ENCODE results near the gene ASAP2. TPM values are rescaled to one million over a fixed set of nuclear protein-coding genes. Genes with fewer than 3 reads are reported as not detected.

Gene ASAP2
- polyA plus RNA-seq, 1 donor from 2014 or later, result 41.0 TPM

DNA sequence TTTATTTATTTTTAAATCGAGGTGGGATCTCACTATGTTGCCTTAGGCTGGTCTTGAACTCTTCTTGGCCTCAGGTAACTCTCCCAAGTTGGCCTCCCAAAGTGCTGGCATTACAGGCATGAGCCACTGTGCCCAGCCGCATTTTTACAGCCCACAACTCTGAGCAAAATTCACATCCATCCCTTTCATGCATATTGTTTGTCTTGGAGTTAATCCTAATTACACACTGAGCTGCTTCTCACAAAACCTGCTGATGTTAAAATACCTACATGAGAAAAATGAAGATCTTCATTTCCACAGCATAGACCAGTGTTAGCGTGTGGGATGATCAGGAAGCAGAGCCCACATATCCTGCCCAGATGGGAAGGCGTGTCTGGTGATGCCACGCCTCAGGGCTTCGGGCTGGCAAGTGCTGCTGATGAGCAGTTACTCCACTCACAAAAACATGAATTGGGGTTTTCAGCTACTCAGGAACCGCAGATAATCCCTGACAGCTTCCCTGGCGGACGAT is 202.1 kb downstream of the ASAP2 start:
- Histone ChIP-seq H4K20me1 (ENCODE audit: insufficient read depth) (no peaks in the 10 kb centered on the region), H3K4me2 (ENCODE audit: low read length) (no peak overlapping the region), H3K27me3 (ENCODE audit: insufficient read depth, low read depth, low read length) (no peaks in the 10 kb centered on the region), H3K9ac (ENCODE audit: low read length) (no peak overlapping the region), H3K79me2 (replicated peaks; ENCODE audit: insufficient read depth, low read length) (no peaks in the 10 kb centered on the region), H3K9me2 (ENCODE audit: insufficient read depth, low read length) (no peaks in the 10 kb centered on the region), H3K27ac (ENCODE audit: low read length) (no peak overlapping the region), H3F3A (ENCODE audit: insufficient read depth, low read length, poor library complexity, severe bottlenecking) (no peaks in the 10 kb centered on the region), H3K36me3 (ENCODE audit: insufficient read depth, low read length) (peaks cover 5% of the 10 kb centered on the region), H3K4me3 (ENCODE audit: low read length) (no peak overlapping the region), H2AFZ (ENCODE audit: low read depth, low read length) (no peak overlapping the region), H3K9me3 (ENCODE audit: low read length) (no peaks in the 10 kb centered on the region)
- TF ChIP-seq SMC3 (conservative IDR thresholded peaks at IDR 0.05; ENCODE audit: poor library complexity), result no peak
- no peak for TF ChIP-seq TAF1 (IDR thresholded peaks at IDR 0.05; ENCODE audit: low read depth)
- TF ChIP-seq POLR2AphosphoS5 (IDR thresholded peaks at IDR 0.05), result no peak
- TF ChIP-seq, protein P1, sequence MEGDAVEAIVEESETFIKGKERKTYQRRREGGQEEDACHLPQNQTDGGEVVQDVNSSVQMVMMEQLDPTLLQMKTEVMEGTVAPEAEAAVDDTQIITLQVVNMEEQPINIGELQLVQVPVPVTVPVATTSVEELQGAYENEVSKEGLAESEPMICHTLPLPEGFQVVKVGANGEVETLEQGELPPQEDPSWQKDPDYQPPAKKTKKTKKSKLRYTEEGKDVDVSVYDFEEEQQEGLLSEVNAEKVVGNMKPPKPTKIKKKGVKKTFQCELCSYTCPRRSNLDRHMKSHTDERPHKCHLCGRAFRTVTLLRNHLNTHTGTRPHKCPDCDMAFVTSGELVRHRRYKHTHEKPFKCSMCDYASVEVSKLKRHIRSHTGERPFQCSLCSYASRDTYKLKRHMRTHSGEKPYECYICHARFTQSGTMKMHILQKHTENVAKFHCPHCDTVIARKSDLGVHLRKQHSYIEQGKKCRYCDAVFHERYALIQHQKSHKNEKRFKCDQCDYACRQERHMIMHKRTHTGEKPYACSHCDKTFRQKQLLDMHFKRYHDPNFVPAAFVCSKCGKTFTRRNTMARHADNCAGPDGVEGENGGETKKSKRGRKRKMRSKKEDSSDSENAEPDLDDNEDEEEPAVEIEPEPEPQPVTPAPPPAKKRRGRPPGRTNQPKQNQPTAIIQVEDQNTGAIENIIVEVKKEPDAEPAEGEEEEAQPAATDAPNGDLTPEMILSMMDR (IDR thresholded peaks at IDR 0.05; ENCODE audit: poor library complexity, severe bottlenecking), result no peak
- TF ChIP-seq EZH2 (IDR thresholded peaks at IDR 0.05; ENCODE audit: borderline replicate concordance, insufficient read depth, low read length, poor library complexity, severe bottlenecking), result no peak
- TF ChIP-seq EP300 (conservative IDR thresholded peaks at IDR 0.05; ENCODE audit: poor library complexity, severe bottlenecking), result no peak
- TF ChIP-seq, protein P2, sequence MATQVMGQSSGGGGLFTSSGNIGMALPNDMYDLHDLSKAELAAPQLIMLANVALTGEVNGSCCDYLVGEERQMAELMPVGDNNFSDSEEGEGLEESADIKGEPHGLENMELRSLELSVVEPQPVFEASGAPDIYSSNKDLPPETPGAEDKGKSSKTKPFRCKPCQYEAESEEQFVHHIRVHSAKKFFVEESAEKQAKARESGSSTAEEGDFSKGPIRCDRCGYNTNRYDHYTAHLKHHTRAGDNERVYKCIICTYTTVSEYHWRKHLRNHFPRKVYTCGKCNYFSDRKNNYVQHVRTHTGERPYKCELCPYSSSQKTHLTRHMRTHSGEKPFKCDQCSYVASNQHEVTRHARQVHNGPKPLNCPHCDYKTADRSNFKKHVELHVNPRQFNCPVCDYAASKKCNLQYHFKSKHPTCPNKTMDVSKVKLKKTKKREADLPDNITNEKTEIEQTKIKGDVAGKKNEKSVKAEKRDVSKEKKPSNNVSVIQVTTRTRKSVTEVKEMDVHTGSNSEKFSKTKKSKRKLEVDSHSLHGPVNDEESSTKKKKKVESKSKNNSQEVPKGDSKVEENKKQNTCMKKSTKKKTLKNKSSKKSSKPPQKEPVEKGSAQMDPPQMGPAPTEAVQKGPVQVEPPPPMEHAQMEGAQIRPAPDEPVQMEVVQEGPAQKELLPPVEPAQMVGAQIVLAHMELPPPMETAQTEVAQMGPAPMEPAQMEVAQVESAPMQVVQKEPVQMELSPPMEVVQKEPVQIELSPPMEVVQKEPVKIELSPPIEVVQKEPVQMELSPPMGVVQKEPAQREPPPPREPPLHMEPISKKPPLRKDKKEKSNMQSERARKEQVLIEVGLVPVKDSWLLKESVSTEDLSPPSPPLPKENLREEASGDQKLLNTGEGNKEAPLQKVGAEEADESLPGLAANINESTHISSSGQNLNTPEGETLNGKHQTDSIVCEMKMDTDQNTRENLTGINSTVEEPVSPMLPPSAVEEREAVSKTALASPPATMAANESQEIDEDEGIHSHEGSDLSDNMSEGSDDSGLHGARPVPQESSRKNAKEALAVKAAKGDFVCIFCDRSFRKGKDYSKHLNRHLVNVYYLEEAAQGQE (IDR thresholded peaks at IDR 0.05; ENCODE audit: borderline replicate concordance), result no peak
- TF ChIP-seq MXI1 (conservative IDR thresholded peaks at IDR 0.05; ENCODE audit: poor library complexity, severe bottlenecking), result no peak
- no peak for TF ChIP-seq RAD21 (conservative IDR thresholded peaks at IDR 0.05)

DNA sequence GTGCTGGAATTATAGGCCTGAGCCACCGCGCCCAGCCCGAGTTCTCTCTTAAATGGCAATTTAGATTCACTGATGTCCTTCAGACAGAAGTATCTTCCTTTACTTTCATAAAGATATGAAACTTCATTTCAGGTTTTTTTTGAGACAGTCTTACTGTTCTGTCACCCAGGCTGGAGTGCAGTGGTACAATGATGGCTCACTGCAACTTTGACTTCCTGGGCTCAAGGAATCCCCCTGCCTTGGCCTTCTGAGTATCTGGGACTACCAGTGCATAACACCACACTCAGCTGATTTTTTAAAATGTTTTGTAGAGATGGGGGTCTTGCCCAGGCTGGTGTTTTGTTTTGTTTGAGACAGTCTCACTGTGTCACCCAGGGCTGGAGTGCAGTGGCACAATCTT is 203.5 kb downstream of the ASAP2 start:
- no peaks in the 10 kb centered on the region for H3K27me3 ChIP-seq (ENCODE audit: insufficient read depth, low read depth, low read length)
- TF ChIP-seq POLR2AphosphoS5 (IDR thresholded peaks at IDR 0.05) (no peak), SMC3 (conservative IDR thresholded peaks at IDR 0.05; ENCODE audit: poor library complexity) (no peak), MXI1 (conservative IDR thresholded peaks at IDR 0.05; ENCODE audit: poor library complexity, severe bottlenecking) (no peak), EP300 (conservative IDR thresholded peaks at IDR 0.05; ENCODE audit: poor library complexity, severe bottlenecking) (no peak), EZH2 (IDR thresholded peaks at IDR 0.05; ENCODE audit: borderline replicate concordance, insufficient read depth, low read length, poor library complexity, severe bottlenecking) (no peak)
- TF ChIP-seq, protein P1 (IDR thresholded peaks at IDR 0.05; ENCODE audit: poor library complexity, severe bottlenecking), result no peak
- TF ChIP-seq, protein P2 (IDR thresholded peaks at IDR 0.05; ENCODE audit: borderline replicate concordance), result no peak
- no peaks in the 10 kb centered on the region for H3K79me2 ChIP-seq (replicated peaks; ENCODE audit: insufficient read depth, low read length)
- no peaks in the 10 kb centered on the region for H3K9me3 ChIP-seq (ENCODE audit: low read length)
- H3K4me3 ChIP-seq (ENCODE audit: low read length), result no peak overlapping the region
- H3K9ac ChIP-seq (ENCODE audit: low read length), result no peak overlapping the region
- H2AFZ ChIP-seq (ENCODE audit: low read depth, low read length), result no peak overlapping the region
- H3K9me2 ChIP-seq (ENCODE audit: insufficient read depth, low read length), result no peaks in the 10 kb centered on the region
- no peaks in the 10 kb centered on the region for H3F3A ChIP-seq (ENCODE audit: insufficient read depth, low read length, poor library complexity, severe bottlenecking)
- no peak overlapping the region for H3K27ac ChIP-seq (ENCODE audit: low read length)
- H3K4me2 ChIP-seq (ENCODE audit: low read length), result no peak overlapping the region
- no peaks in the 10 kb centered on the region for H4K20me1 ChIP-seq (ENCODE audit: insufficient read depth)
- H3K36me3 ChIP-seq (ENCODE audit: insufficient read depth, low read length), result peaks cover 1% of the 10 kb centered on the region
